H4 (cell line): ENCODE results near the gene IQCE. TPM values are rescaled to one million over a fixed set of nuclear protein-coding genes. Genes with fewer than 3 reads are reported as not detected.
"Not testable (repeated sequence)": the region's sequence is repeated elsewhere in the genome, so short reads cannot be mapped to it uniquely, and the experiment has no call there.

Source experiments
- DNase-seq: peaks from one replicate; pipeline ENCODE4 v3.0.0-alpha.2; 2015; ENCODE audit warnings: low spot score
- total RNA-seq: library from RNA; depleted of rRNA; stranded (reverse); fragments of >200 nt; shearing (Covaris generic); gene quantifications from 2 replicates; pipeline ENCODE4 v1.2.3, GENCODE V29; 2014

Gene IQCE
- total RNA-seq, 1 experiment from 2014 or later = 17.2 TPM

GRCh38 chr7:2521341-2521745 is 37.4 kb upstream of the IQCE start:
- no peak for DNase-seq

GRCh38 chr7:2521952-2522591 is 36.7 kb upstream of the IQCE start:
- DNase-seq = peak; percentile 85

DNA sequence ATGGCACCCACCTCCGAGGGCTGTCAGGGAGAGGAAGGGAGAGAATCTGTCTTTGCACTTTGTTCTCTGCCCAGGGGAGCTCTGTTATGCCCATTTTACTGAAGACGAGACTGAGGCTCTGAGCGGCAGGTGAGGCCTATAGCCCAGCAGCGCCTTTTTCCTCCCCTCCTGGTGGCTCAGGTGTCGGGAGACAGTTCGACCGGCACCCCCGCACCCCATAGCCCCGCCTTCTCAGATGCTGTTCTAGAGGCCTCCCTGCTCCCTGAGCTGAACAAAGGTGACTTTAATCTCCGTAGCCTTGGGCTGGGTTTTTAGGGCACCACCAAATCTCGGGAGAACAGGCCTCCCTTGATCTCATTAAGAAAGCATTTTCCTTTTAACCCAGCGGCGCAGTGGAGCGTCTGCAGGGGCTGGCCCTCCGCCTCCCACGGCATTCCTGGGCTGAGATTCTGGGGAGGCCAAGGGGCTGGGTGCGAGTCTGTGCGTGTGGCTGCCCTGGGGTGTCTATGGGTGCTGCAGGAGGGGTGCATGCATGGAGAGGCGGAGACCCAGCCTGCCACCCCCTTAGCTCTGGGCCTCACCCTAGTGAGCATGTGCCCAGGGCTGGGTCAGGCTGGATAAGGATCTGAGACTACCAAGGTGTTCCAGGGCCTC is 35.9 kb upstream of the IQCE start:
- DNase-seq = peak; percentile 84

GRCh38 chr7:2523461-2523936 is 35.3 kb upstream of the IQCE start:
- no peak for DNase-seq

DNA sequence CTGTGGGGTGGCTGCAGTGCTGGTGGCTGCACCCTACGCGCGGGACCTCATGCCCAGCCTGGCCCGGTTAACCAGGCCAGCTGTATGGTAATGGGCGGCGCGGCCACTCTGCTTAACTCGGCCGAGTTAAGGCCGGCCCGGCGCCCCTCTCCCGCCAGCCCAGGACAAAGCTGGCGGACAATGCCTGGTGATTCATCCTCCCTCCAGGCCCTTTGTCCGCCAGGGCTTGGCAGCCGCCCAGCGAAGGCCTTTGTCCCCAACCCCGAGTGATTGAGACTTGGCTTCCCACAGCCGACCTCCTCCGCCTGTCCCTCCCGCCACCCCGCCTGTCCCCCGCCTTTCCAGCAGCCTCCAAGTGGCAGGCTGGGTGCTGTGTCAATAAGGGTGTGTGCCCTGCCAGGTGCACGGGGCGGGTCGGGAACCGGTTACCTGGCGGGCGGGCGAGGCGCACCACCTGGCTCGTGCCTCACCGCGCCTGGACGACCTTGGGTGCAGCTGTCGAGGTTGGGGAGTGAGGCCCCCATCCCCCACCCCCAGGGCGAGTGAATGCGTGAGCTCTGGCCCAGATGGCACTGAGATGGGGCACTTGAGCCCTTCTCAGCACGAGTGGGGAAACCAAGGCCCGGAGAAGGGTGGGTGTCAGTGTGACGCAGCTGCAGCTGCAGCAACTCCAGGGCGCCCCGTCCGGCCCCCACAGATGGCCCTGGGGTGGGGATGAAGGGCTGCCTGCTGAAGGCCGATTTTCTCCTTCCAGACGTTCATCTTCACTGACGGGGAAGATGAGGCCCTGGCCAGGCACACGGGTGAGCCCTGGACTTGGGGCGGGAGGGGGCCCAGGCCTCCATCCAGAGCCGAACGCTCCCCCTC is 34.6 kb upstream of the IQCE start:
- peak; percentile 77 for DNase-seq

DNA sequence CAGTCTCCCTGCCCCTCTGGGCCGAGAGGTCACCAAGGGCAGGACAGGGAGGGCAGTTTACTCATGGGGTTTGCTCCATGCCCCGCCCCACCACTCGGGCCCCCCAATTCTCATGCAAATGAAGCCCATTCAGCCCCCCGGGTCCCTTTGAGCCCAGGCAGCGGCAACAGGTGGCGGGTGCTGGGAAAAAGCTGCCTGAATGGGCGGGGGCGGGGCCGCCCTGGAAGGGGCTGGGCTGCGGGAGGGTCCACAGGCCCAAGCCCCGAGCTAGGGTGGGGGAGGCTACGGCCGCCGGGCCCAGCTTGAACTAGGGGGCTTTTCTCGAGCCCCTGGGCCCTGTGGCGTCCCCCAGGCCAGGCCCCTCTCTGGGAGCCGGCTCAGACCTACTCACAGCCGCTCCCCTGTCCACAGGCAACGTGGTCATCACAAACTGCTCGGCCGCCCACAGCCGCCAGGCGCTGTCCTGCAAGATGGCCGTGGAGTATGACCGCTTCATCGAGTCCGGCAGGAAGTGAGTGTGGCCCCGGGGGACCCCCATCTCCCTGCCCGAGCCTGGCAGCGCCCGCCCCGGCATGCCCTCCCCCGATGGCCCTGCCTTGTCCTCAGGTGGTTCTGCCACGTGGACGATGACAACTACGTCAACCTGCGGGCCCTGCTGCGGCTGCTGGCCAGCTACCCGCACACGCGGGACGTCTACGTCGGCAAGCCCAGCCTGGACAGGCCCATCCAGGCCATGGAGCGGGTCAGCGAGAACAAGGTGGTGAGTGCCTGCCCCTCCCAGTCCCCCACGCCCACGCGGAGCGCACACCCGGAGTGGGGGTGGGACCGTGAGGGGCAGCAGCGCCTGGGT is 33.7 kb upstream of the IQCE start:
- no peak for DNase-seq

GRCh38 chr7:2525658-2526630 is 32.8 kb upstream of the IQCE start:
- DNase-seq = no peak

- DNase-seq = no peak
These were observed 31.9 kb upstream of the IQCE start for GRCh38 chr7:2526659-2527504.

- DNase-seq = peak; percentile 94
These were observed 31.0 kb upstream of the IQCE start for GRCh38 chr7:2527505-2528467.

GRCh38 chr7:2528481-2529095 is 30.2 kb upstream of the IQCE start:
- DNase-seq = no peak

GRCh38 chr7:2529161-2530070 is 29.4 kb upstream of the IQCE start:
- DNase-seq = peak; percentile 84

DNA sequence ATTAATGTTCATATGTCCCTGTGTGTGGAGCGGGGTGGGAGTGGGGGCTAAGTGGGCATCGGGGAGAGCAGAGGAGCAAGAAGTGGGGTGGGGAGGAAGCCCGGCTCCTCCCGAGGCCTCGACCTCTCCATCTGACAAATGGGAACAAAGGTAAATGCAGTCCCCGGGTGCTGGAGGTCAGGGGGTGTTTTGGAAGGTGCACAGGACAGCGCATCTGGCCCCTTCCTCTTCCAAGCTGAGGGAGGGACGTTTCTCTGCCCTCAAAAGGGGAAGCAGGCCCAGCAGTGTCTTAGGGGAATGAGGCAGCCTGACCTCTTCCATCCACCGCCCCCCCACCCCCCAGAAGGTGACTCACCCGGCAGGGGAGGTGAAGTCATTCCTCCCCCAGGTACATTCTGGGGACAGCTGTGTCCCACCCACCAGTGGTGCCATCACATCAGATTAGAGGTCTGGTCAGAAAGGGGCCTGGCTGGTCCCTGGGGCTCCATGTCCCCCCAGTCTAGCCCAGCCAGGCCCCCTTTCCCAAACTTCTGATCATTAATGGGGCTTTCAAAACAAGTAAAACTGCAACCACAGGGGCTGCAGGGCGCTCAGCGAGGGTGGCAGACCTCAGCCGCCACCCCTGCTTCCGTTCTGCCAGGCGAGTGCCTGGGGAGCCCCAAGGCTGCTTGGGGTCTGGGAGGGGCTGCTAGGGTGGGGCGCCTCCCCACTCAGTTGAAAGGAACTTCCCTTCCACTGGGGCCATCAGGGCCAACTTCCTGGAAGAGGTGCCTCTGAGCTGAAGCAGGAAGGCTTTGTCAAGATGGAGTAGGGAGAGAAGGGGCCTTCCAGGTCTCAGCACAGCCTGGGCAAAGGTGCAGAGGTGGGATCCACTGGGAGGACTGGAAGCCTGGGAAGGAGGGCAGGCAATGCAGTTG is 28.4 kb upstream of the IQCE start:
- peak; percentile 70 for DNase-seq

GRCh38 chr7:2530994-2531795 is 27.6 kb upstream of the IQCE start:
- not testable (repeated sequence) for DNase-seq

DNA sequence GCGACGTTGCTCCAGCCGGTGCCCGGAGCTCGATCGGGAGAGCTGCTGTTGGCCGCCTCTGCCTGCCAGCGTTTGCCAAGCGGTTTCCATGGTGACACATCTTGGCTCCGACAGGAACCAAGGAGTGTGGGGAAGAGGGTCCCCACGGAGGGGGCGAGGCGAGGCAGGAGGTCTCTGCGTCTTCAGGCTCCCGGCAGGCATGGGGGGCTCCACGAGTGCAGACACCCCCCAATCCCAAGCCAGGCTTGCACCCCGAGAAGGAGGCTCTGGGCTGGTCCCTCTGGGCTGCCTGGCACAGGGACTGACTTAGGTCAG is 27.0 kb upstream of the IQCE start:
- DNase-seq = not testable (repeated sequence)

DNA sequence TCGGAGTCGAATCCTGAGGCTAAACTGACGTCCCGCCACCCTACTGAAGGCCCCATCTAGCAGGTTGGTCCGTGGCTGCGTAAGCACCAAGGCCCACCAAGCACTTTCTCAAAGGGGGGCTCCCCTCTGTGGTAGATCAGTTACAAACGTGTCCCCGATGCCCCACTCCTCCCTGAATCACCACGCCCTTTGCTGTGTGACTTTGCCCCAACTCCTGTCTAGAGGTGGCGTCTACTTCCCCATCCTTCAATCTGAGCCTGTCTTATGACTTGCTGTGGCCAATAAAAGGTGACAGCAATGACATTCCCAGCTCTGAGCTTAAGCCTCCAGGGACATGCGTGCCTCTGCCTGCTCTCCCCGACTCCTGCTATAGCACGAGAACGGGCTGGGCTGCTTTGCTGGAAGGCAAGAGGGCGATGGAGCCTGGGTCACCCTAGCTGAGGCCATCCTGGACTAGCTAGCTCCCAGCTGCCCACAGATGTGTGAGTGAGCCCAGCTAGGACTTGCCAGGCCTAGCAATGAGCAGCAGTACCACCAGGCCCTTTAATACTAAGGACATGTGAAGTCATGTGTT is 26.5 kb upstream of the IQCE start:
- not testable (repeated sequence) for DNase-seq
